Measurements from ENCODE around the gene DYNLL2. TPM values are rescaled to one million over a fixed set of nuclear protein-coding genes. Genes with fewer than 3 reads are reported as not detected.

The DYNLL2 gene
- total and polyA plus RNA-seq, 11 donors = 41.4 to 102 (median 74.0) TPM

DNA sequence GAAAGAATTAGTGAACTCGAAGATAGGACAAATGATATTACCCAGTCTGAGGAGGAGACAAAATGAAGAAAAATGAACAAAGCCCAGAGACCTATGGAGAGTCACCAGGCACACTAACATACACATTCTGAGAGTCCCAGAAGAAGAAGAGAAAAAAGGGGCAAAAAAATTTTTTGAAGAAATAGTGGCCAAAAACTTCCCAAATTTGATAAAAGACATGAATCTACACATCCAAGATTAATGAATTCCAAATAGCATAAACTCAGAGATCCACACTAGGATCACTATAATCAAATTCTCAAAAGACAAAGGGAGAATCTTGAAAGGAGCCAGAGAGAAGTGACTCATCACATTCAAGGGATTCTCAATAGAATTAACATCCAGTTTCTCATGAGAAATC lies 61.6 kb downstream of the DYNLL2 start:
- DNase-seq (no peak), ATAC-seq (no peak)
- Histone ChIP-seq H3K4me1 (no peaks in the 10 kb centered on the region), H3K4me3 (no peak overlapping the region), H3K27me3 (peaks cover 0 to 10% (median 2%) of the 10 kb centered on the region in 9 donors), H3K9me3 (peaks cover 0 to 40% (median 23%) of the 10 kb centered on the region in 12 donors), H3K36me3 (no peaks in the 10 kb centered on the region), H3K27ac (no peak overlapping the region)
- WGBS, 4 donors = 77 to 91% (median 87%) methylated on average over 1 of the region's 1 CpG
- intact Hi-C loops (cut with DNase I) = no loop called here
- TF ChIP-seq POLR2A (IDR thresholded peaks at IDR 0.05) = no peak
- TF ChIP-seq, protein P1, sequence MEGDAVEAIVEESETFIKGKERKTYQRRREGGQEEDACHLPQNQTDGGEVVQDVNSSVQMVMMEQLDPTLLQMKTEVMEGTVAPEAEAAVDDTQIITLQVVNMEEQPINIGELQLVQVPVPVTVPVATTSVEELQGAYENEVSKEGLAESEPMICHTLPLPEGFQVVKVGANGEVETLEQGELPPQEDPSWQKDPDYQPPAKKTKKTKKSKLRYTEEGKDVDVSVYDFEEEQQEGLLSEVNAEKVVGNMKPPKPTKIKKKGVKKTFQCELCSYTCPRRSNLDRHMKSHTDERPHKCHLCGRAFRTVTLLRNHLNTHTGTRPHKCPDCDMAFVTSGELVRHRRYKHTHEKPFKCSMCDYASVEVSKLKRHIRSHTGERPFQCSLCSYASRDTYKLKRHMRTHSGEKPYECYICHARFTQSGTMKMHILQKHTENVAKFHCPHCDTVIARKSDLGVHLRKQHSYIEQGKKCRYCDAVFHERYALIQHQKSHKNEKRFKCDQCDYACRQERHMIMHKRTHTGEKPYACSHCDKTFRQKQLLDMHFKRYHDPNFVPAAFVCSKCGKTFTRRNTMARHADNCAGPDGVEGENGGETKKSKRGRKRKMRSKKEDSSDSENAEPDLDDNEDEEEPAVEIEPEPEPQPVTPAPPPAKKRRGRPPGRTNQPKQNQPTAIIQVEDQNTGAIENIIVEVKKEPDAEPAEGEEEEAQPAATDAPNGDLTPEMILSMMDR (IDR thresholded peaks at IDR 0.05) = no peak

Other genes with a start within 250 kb of the DYNLL2 start
- 10 to 100 TPM; 44.6 to 99.3 (median 71.8) TPM for gene MRPS23, start 233.4 kb upstream of the DYNLL2 start, total RNA-seq
- 100 to 1,000 TPM in 1 of 2 donors, 10 to 100 TPM in 1; 23.9 to 207 TPM for gene MRPS23, start 233.4 kb upstream of the DYNLL2 start, polyA plus RNA-seq
- gene CUEDC1, start 128.0 kb upstream of the DYNLL2 start, total RNA-seq = 10 to 100 TPM; 37.6 to 68.5 (median 42.8) TPM
- 10 to 100 TPM; 29.6 to 39.9 TPM for gene CUEDC1, start 128.0 kb upstream of the DYNLL2 start, polyA plus RNA-seq
- 10 to 100 TPM; 58.9 to 85.6 (median 62.6) TPM for gene VEZF1, start 95.2 kb upstream of the DYNLL2 start, total RNA-seq
- gene VEZF1, start 95.2 kb upstream of the DYNLL2 start, polyA plus RNA-seq = 10 to 100 TPM; 18.2 to 46.4 TPM
- gene SRSF1, start 76.2 kb upstream of the DYNLL2 start, total RNA-seq = 100 to 1,000 TPM in 4 of 9 donors, 10 to 100 TPM in 5; 80.8 to 114 (median 99.7) TPM
- 100 to 1,000 TPM in 1 of 2 donors, 10 to 100 TPM in 1; 48.2 to 129 TPM for gene SRSF1, start 76.2 kb upstream of the DYNLL2 start, polyA plus RNA-seq
- gene OR4D1, start 65.0 kb downstream of the DYNLL2 start, total RNA-seq = not detected
- gene OR4D1, start 65.0 kb downstream of the DYNLL2 start, polyA plus RNA-seq = not detected
- gene OR4D2, start 83.6 kb downstream of the DYNLL2 start, total RNA-seq = not detected
- not detected for gene OR4D2, start 83.6 kb downstream of the DYNLL2 start, polyA plus RNA-seq
- gene EPX, start 109.3 kb downstream of the DYNLL2 start, total RNA-seq = not detected
- not detected for gene EPX, start 109.3 kb downstream of the DYNLL2 start, polyA plus RNA-seq
- gene MKS1, start 135.8 kb downstream of the DYNLL2 start, total RNA-seq = 10 to 100 TPM in 3 of 9 donors, 1 to 10 TPM in 6; 3.3 to 15.1 (median 8.6) TPM
- gene MKS1, start 135.8 kb downstream of the DYNLL2 start, polyA plus RNA-seq = 1 to 10 TPM; 6.1 to 6.3 TPM
- not detected for gene LPO, start 155.2 kb downstream of the DYNLL2 start, total RNA-seq
- gene LPO, start 155.2 kb downstream of the DYNLL2 start, polyA plus RNA-seq = not detected
- 1 to 10 TPM in 1 of 9 donors, under 1 TPM in 5, not detected in 3; 0.12 to 2.8 (median 0.35) TPM for gene MPO, start 197.5 kb downstream of the DYNLL2 start, total RNA-seq
- under 1 TPM in 1 of 2 donors, not detected in 1; 0.11 TPM for gene MPO, start 197.5 kb downstream of the DYNLL2 start, polyA plus RNA-seq
- 10 to 100 TPM in 6 of 9 donors, 1 to 10 TPM in 3; 5.1 to 23.1 (median 13.3) TPM for gene TSPOAP1, start 245.4 kb downstream of the DYNLL2 start, total RNA-seq
- gene TSPOAP1, start 245.4 kb downstream of the DYNLL2 start, polyA plus RNA-seq = 10 to 100 TPM in 1 of 2 donors, 1 to 10 TPM in 1; 1.6 to 19.0 TPM

All from heart left ventricle (tissue), 16 donors.